ENCODE measurements around the gene RFX1. TPM values are rescaled to one million over a fixed set of nuclear protein-coding genes. Genes with fewer than 3 reads are reported as not detected.
A peak's percentile ranks its signal among the peaks of the same experiment; 100 is the strongest.
"Not testable (repeated sequence)": the region's sequence is repeated elsewhere in the genome, so short reads cannot be mapped to it uniquely, and the experiment has no call there.

RFX1 gene
- polyA plus RNA-seq, 1 donor from 2014 or later: 2.2 TPM

GRCh38 chr19:13975870-13976269 lies 30.2 kb downstream of the RFX1 start (continued):
- no peak for TF ChIP-seq EP300 (conservative IDR thresholded peaks at IDR 0.05; ENCODE audit: poor library complexity, severe bottlenecking)
- no peak for TF ChIP-seq MXI1 (conservative IDR thresholded peaks at IDR 0.05; ENCODE audit: poor library complexity, severe bottlenecking)

GRCh38 chr19:13974073-13974472 lies 32.0 kb downstream of the RFX1 start:
- Histone ChIP-seq H3K79me2 (replicated peaks; ENCODE audit: insufficient read depth, low read length) (no peaks in the 10 kb centered on the region), H3K9me2 (ENCODE audit: insufficient read depth, low read length) (no peaks in the 10 kb centered on the region), H3K4me3 (ENCODE audit: low read length) (no peak overlapping the region), H3K27ac (ENCODE audit: low read length) (peak overlapping the region; percentile 28), H3K9ac (ENCODE audit: low read length) (no peak overlapping the region), H3K9me3 (ENCODE audit: low read length) (no peaks in the 10 kb centered on the region), H4K20me1 (ENCODE audit: insufficient read depth) (no peaks in the 10 kb centered on the region), H3F3A (ENCODE audit: insufficient read depth, low read length, poor library complexity, severe bottlenecking) (no peaks in the 10 kb centered on the region), H3K4me2 (ENCODE audit: low read length) (no peak overlapping the region), H2AFZ (ENCODE audit: low read depth, low read length) (no peak overlapping the region), H3K27me3 (ENCODE audit: insufficient read depth, low read depth, low read length) (no peaks in the 10 kb centered on the region), H3K36me3 (ENCODE audit: insufficient read depth, low read length) (no peaks in the 10 kb centered on the region)
- no peak for TF ChIP-seq EP300 (conservative IDR thresholded peaks at IDR 0.05; ENCODE audit: poor library complexity, severe bottlenecking)
- no peak for TF ChIP-seq RAD21 (conservative IDR thresholded peaks at IDR 0.05)
- no peak for TF ChIP-seq SMC3 (conservative IDR thresholded peaks at IDR 0.05; ENCODE audit: poor library complexity)
- TF ChIP-seq TAF1 (IDR thresholded peaks at IDR 0.05; ENCODE audit: low read depth): no peak
- no peak for TF ChIP-seq EZH2 (IDR thresholded peaks at IDR 0.05; ENCODE audit: borderline replicate concordance, insufficient read depth, low read length, poor library complexity, severe bottlenecking)
- no peak for TF ChIP-seq POLR2AphosphoS5 (IDR thresholded peaks at IDR 0.05)

GRCh38 chr19:13973479-13973878 lies 32.6 kb downstream of the RFX1 start:
- H3K36me3 ChIP-seq (ENCODE audit: insufficient read depth, low read length); H3K27ac ChIP-seq (ENCODE audit: low read length): not testable (repeated sequence)

GRCh38 chr19:13972368-13973155 lies 33.6 kb downstream of the RFX1 start:
- no peaks in the 10 kb centered on the region for H3K79me2 ChIP-seq (replicated peaks; ENCODE audit: insufficient read depth, low read length)
- no peaks in the 10 kb centered on the region for H3F3A ChIP-seq (ENCODE audit: insufficient read depth, low read length, poor library complexity, severe bottlenecking)
- H3K4me2 ChIP-seq (ENCODE audit: low read length): no peak overlapping the region
- no peak overlapping the region for H2AFZ ChIP-seq (ENCODE audit: low read depth, low read length)
- no peaks in the 10 kb centered on the region for H4K20me1 ChIP-seq (ENCODE audit: insufficient read depth)
- TF ChIP-seq REST (IDR thresholded peaks at IDR 0.05; ENCODE audit: borderline replicate concordance) (no peak), TAF1 (IDR thresholded peaks at IDR 0.05; ENCODE audit: low read depth) (no peak), EP300 (conservative IDR thresholded peaks at IDR 0.05; ENCODE audit: poor library complexity, severe bottlenecking) (no peak), RAD21 (conservative IDR thresholded peaks at IDR 0.05) (no peak)
- H3K36me3 ChIP-seq (ENCODE audit: insufficient read depth, low read length): no peaks in the 10 kb centered on the region
- no peak overlapping the region for H3K27ac ChIP-seq (ENCODE audit: low read length)
- no peaks in the 10 kb centered on the region for H3K9me3 ChIP-seq (ENCODE audit: low read length)
- H3K9me2 ChIP-seq (ENCODE audit: insufficient read depth, low read length): no peaks in the 10 kb centered on the region
- no peaks in the 10 kb centered on the region for H3K27me3 ChIP-seq (ENCODE audit: insufficient read depth, low read depth, low read length)
- no peak overlapping the region for H3K4me3 ChIP-seq (ENCODE audit: low read length)
- no peak overlapping the region for H3K9ac ChIP-seq (ENCODE audit: low read length)

More at GRCh38 chr19:13973479-13973878, 32.6 kb downstream of the RFX1 start:
- H4K20me1 ChIP-seq (ENCODE audit: insufficient read depth); H3K9me3 ChIP-seq (ENCODE audit: low read length); H3K4me2 ChIP-seq (ENCODE audit: low read length); H3K9ac ChIP-seq (ENCODE audit: low read length); H3K27me3 ChIP-seq (ENCODE audit: insufficient read depth, low read depth, low read length); H3K79me2 ChIP-seq (replicated peaks; ENCODE audit: insufficient read depth, low read length); H2AFZ ChIP-seq (ENCODE audit: low read depth, low read length); H3K4me3 ChIP-seq (ENCODE audit: low read length); H3K9me2 ChIP-seq (ENCODE audit: insufficient read depth, low read length); H3F3A ChIP-seq (ENCODE audit: insufficient read depth, low read length, poor library complexity, severe bottlenecking): not testable (repeated sequence)

GRCh38 chr19:13971868-13972267 lies 34.3 kb downstream of the RFX1 start:
- not testable (repeated sequence) for H3K4me2 ChIP-seq (ENCODE audit: low read length)

More at GRCh38 chr19:13971868-13972267, 34.3 kb downstream of the RFX1 start:
- H3F3A ChIP-seq (ENCODE audit: insufficient read depth, low read length, poor library complexity, severe bottlenecking); H3K9ac ChIP-seq (ENCODE audit: low read length); H3K79me2 ChIP-seq (replicated peaks; ENCODE audit: insufficient read depth, low read length); H2AFZ ChIP-seq (ENCODE audit: low read depth, low read length); H3K27me3 ChIP-seq (ENCODE audit: insufficient read depth, low read depth, low read length); H4K20me1 ChIP-seq (ENCODE audit: insufficient read depth); H3K9me2 ChIP-seq (ENCODE audit: insufficient read depth, low read length); H3K4me3 ChIP-seq (ENCODE audit: low read length); H3K36me3 ChIP-seq (ENCODE audit: insufficient read depth, low read length); H3K27ac ChIP-seq (ENCODE audit: low read length); H3K9me3 ChIP-seq (ENCODE audit: low read length): not testable (repeated sequence)

Data from neural cell (in vitro differentiated cells).